HG03442 (cell line): ENCODE results near the gene NSFL1C.

Experiments
- ATAC-seq: cut with Tn5 transposase; IDR thresholded peaks from one replicate; pipeline ENCODE4 v1.9.1; 2021; ENCODE audit warnings: mild to moderate bottlenecking, moderate library complexity; ENCODE audit not compliant: unreplicated experiment

Gene NSFL1C

GRCh38 chr20:1486566-1486965 is 19.9 kb upstream of the NSFL1C start:
- no peak for ATAC-seq

GRCh38 chr20:1484438-1485116 is 17.9 kb upstream of the NSFL1C start:
- no peak for ATAC-seq

GRCh38 chr20:1479831-1480595 is 13.4 kb upstream of the NSFL1C start:
- no peak for ATAC-seq

DNA sequence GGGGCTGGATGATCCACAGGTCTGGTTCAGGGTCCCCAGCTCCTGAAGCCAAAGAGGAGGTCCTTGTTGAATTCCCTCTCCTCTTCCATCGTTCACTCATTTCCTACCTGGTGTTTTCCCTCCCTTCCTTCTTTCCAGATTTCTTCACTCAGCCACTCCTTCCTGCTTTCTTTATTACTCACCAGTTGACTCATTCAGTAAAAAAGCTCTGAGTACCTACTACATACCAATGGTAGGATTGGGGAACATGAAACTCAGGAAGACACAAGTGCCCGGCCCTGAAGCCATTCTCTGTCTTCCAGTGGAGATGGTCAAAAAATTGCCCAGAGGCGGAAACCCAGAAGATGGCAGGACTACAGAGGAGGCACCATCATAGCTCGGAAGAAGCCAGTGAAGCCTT is 11.9 kb upstream of the NSFL1C start:
- no peak for ATAC-seq

DNA sequence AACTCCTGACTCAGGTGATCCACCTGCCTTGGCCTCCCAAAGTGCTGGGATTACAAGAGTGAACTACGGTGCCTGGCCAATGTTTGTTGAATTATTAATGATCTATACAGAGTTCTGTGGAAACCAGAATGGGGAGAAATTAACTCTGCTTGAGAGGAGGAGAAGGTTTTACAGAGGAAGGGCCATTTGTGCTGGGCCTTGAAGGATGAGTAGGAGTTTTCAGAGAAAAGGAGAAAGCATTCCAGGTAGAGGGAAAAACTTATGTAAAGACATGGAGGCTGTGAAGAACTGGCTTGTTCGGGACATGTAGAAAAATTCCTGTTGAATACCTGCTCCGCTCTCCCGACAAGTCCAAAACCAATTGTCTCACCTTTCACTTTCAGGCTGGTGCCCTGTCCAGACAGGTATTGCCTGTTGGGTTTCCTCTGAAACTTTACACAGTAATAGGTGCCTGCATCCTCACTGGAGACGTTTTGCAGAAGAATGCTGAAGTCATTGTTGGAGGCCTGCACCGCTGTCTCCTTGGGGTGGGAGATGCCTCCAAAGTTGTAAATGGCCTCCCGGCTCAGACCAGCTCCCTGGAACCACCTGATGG is 11.3 kb upstream of the NSFL1C start:
- no peak for ATAC-seq

DNA sequence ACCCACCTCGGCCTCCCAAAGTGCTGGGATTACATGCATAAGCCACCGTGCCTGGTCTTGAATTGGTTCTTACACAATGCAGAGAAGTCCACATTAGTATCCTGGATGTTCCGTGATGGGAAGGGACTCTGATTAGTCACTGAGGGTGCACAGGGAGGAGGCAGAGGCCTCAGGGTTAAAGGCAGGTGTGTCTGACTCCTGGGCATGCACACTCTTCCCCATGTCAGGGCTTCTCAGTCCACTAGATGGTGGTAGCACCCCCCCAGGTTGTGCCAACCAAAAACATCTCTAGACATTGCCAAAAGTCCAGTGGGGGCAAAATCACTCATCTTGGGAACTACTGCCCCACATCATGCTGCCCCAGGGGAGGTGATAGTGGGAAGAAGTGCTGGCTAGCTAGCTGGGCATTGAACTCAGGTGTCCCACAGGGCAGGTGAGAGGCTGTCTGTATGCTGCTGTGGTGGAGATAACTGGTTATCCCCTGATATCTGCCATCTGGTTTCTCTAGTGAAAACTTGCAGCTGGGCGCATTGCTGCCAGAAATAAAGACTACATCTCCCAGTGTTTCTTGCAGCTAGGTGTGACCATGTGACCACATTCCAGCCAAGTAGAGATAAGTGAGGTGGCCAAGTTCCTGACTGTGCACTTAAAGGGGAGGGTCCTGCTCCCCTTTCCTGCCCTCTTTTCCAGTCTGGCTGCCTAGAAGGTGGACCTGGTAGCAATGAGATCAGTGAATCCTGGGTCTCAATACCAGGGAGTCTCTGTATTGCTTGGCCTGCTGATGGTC is 8.4 kb upstream of the NSFL1C start:
- ATAC-seq, result no peak

GRCh38 chr20:1474325-1474724 is 7.7 kb upstream of the NSFL1C start:
- no peak for ATAC-seq

GRCh38 chr20:1473246-1474220 is 6.9 kb upstream of the NSFL1C start:
- ATAC-seq, result no peak

DNA sequence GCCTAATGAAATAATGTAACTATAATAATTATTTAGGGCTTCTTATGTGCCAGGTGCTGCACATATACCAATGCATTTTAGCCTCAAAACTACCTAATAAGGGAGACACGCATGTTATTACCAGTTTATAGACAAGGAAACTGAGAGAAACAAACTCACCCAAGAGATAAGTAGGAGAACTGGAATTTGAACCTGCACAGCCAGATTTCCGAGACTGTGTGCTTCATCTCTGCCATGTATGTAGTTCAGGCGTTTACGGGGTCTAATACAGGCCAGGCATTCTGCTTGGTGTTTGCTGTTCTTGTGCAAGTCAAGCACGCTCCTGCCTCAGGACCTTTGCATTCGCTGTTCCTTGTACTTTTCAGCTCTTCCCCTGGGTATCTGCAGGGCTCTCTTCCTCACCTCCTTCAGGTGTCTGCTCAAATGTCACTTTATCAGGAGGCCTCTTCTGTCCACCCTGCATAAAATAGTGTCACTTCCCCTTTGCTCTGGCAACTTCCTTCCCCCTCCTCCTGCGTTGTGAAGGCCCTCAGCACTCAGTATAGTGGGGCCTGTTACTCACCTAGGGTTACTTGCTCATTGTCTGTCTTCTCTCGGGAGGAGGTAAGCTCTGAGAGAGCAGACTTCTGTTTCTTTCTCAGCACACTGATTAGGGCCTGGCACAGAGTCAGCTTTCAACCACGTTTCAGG is 6.1 kb upstream of the NSFL1C start:
- no peak for ATAC-seq

GRCh38 chr20:1471242-1471641 is 4.6 kb upstream of the NSFL1C start:
- no peak for ATAC-seq

- ATAC-seq, result no peak
Observed at GRCh38 chr20:1469925-1470571, 3.4 kb upstream of the NSFL1C start.

- no peak for ATAC-seq
Observed at GRCh38 chr20:1469306-1469905, 2.8 kb upstream of the NSFL1C start.

DNA sequence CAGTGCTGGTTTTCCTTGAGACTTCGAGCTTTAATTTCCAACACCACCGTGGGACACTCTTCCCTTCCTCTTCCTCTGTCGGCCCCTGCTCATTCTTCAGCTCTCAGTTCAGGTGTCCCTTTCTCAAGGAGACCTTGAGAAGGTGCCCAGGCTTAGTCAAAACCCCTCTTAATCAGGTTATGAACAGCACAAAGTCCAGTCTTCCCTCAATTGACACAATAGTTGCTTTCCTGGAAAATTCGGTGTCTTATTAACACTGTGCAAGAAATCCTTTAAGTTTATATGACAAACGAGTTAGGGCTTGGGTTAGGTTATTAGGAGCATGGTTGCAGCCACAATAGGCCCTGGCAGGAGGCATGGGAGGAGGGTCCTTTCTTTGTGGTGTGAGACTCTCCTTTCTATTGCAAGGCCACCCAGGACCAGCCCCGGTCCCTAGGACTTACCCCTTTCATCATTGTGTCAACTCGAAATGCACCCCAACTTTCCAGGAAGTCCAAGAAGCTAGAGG is 1.5 kb upstream of the NSFL1C start:
- ATAC-seq, result no peak

DNA sequence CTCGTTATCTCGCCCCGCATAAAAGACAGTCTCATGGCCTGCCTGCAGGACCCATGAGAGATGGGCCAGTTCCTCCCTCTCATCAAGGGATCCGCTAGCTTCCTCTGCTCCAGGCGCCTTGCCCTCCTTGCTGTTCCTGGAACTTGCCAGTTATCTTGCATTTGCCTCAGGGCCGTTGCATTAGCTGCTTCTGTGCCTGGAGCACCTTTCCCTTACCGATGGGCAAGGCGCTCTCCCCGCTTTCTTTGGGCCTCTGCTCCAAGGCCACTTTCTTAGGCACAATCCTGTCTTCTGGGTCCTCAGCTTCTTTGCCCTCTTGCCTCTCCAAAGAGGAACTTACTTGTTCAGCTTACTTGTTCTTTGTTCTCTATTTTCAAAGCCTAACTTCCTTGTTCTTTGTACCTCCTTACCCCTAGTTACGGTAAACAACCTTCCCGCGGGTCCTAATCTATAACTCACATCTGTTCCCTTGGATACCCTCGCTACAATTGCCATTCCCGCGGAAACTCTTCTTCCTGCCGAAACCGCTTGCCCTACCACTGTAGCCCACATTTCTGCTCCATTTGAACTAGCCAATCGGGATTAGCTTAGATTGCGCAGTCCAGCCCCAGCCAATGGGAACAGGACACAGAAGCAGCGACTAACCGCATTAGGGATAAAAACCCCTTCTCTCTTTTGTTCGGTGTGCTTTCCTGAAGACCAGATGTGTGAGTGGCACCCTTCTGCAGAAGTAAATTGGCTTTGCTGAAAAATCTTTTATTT is 887 bp upstream of the NSFL1C start:
- ATAC-seq, result no peak

GRCh38 chr20:1467082-1467354 is 369 bp upstream of the NSFL1C start:
- no peak for ATAC-seq

DNA sequence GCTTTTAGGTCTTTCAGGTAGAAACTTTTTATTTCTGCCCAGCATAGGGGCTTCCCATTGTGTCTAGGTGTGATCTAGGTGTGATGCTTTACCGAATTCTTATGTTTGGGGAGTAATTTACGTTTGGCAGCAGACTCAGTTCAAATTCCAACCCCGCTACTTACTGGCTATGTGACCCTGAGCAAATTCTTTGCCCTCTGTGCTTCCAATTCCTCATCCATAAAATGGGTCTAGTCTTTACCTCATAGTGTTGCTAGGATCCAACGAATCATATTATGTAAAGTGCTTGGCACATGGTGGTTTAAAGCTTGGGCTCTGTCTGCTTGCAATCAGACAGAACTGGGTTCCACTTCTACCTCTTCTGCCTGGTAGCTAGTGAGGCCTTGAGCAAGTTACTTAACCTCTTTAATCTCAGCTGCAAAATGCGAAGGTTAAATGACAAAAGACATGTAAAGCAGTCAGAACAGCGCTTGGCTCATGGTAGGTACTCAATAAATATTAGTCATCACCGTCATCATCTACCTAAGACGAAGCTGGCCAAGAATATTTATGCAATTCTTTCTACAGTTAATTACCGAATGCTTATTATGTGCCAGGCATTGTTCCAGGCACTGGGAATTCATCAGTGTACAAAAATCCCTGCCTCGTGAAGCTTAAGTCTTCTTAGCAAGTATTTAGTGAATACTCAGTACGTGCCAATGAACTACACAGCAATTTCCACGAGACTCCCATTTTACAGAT is 1.0 kb downstream of the NSFL1C start:
- ATAC-seq, result no peak

GRCh38 chr20:1463971-1464570 is 2.6 kb downstream of the NSFL1C start:
- no peak for ATAC-seq
